B cell (primary cell): ENCODE measurements around the gene PEX16. TPM values are rescaled to one million over a fixed set of nuclear protein-coding genes. Genes with fewer than 3 reads are reported as not detected.

Experiments
- ATAC-seq: fragments of 200-7000 bp; cut with Tn5 transposase; one replicate; pipeline ENCODE4 v1.10.0; 2021; ENCODE audit warnings: low read depth, mild to moderate bottlenecking, moderate number of reproducible peaks, moderate library complexity
- CTCF ChIA-PET: fragments of 350-600 bp; sonication (Branson Sonifier 250); formaldehyde crosslinking; loops from one replicate; lab custom pipeline; 2021; ENCODE audit warnings: antibody characterized with exemption, inconsistent platforms; lab: Charles Lee
- POLR2A ChIA-PET: fragments of 350-600 bp; sonication (Branson Sonifier 250); formaldehyde crosslinking; loops from one replicate; lab custom pipeline; 2021; ENCODE audit warnings: antibody characterized with exemption; lab: Charles Lee
- DNase-seq: peaks from one replicate; pipeline ENCODE4 v3.0.0; 2013
- H2AFZ ChIP-seq: 2 replicates; pipeline ENCODE4 v1.6.1; 2012; ENCODE audit warnings: mild to moderate bottlenecking, low read depth, low read length; ENCODE audit not compliant: insufficient read depth, poor library complexity, severe bottlenecking
- H3K27ac ChIP-seq, 2 donors: 1 replicate in 1 of 2; 2 replicates in 1 of 2; pipeline ENCODE4 v1.5.1; 2012 to 2013; ENCODE audit warnings: low read length in 2 of 2, mild to moderate bottlenecking in 2 of 2, moderate library complexity in 1 of 2
- H3K27me3 ChIP-seq, 4 experiments: fragments of 200-600 bp in 1 of 4; sonication (generic) in 1 of 4; replicated peaks in 1 of 4; 1 replicate in 2 of 4; 2 replicates in 2 of 4; pipeline versions ENCODE4 v1.6.1 to v1.7.0; 2013 to 2016; ENCODE audit warnings: low read length in 3 of 4, mild to moderate bottlenecking in 2 of 4, mixed read lengths in 1 of 4, moderate library complexity in 1 of 4; ENCODE audit not compliant: insufficient read depth in 4 of 4, control insufficient read depth in 3 of 4; ENCODE audit errors: control extremely low read depth in 1 of 4
- H3K36me3 ChIP-seq, 2 experiments: replicated peaks in 1 of 2; 1 replicate in 1 of 2; 2 replicates in 1 of 2; pipeline versions ENCODE4 v1.6.1 to v1.7.1; 2013; ENCODE audit warnings: low read length in 1 of 2; ENCODE audit not compliant: insufficient read depth in 2 of 2, control insufficient read depth in 1 of 2; ENCODE audit errors: control extremely low read depth in 1 of 2, extremely low read depth in 1 of 2
- H3K4me1 ChIP-seq, 2 donors: fragments of 200-600 bp in 1 of 2; sonication (generic) in 1 of 2; 1 replicate in 1 of 2; 2 replicates in 1 of 2; pipeline versions ENCODE4 v1.5.1 to v1.6.1; 2013 to 2017; ENCODE audit warnings: low read length in 2 of 2; ENCODE audit not compliant: control insufficient read depth in 2 of 2, insufficient read depth in 2 of 2
- H3K4me2 ChIP-seq: replicated peaks from 2 replicates; pipeline ENCODE3; 2012; ENCODE audit warnings: mild to moderate bottlenecking, low read depth, low read length; ENCODE audit not compliant: poor library complexity, severe bottlenecking
- H3K4me3 ChIP-seq, 5 experiments: fragments of 200-600 bp in 1 of 5; sonication (generic) in 1 of 5; 1 replicate in 3 of 5; 2 replicates in 2 of 5; pipeline versions ENCODE4 v1.5.1 to v1.7.0; 2011 to 2016; ENCODE audit warnings: low read length in 4 of 5, mild to moderate bottlenecking in 4 of 5, low read depth in 2 of 5, control low read depth in 1 of 5, moderate library complexity in 1 of 5; ENCODE audit not compliant: insufficient read depth in 1 of 5; ENCODE audit errors: control extremely low read depth in 1 of 5, extremely low read depth in 1 of 5
- H3K79me2 ChIP-seq: fragments of 200-600 bp; sonication (generic); one replicate; pipeline ENCODE4 v1.6.0; 2016; ENCODE audit warnings: low read length; ENCODE audit not compliant: control insufficient read depth, insufficient read depth
- H3K9ac ChIP-seq: fragments of 200-600 bp; sonication (generic); 2 replicates; pipeline ENCODE4 v1.6.1; 2017; ENCODE audit warnings: mild to moderate bottlenecking, low read length, moderate library complexity
- H3K9me3 ChIP-seq, 3 donors: one replicate each; pipeline versions ENCODE4 v1.6.1 to v1.7.1; 2013; ENCODE audit warnings: low read length in 2 of 3; ENCODE audit not compliant: control insufficient read depth in 2 of 3, insufficient read depth in 1 of 3; ENCODE audit errors: control extremely low read depth in 1 of 3
- H4K20me1 ChIP-seq: 2 replicates; pipeline ENCODE4 v1.6.0; 2012; ENCODE audit warnings: mild to moderate bottlenecking, low read length; ENCODE audit not compliant: insufficient read depth, control insufficient read depth, poor library complexity, severe bottlenecking
- H3K27ac Mint-ChIP-seq: one replicate; pipeline ENCODE4 v1.8.0; 2021; ENCODE audit warnings: mixed read lengths
- H3K27me3 Mint-ChIP-seq: one replicate; pipeline ENCODE4 v1.8.0; 2021; ENCODE audit warnings: mixed read lengths
- H3K4me1 Mint-ChIP-seq: one replicate; pipeline ENCODE4 v1.8.0; 2021; ENCODE audit warnings: mixed read lengths
- H3K4me3 Mint-ChIP-seq: one replicate; pipeline ENCODE4 v1.8.0; 2021; ENCODE audit warnings: mixed read lengths
- H3K9me3 Mint-ChIP-seq: one replicate; pipeline ENCODE4 v1.8.0; 2022; ENCODE audit warnings: mixed read lengths; ENCODE audit not compliant: insufficient read depth
- EZH2 ChIP-seq: IDR thresholded peaks from 2 replicates; pipeline ENCODE4 v1.6.1; 2012; ENCODE audit warnings: borderline replicate concordance, low read depth, mild to moderate bottlenecking, moderate library complexity, low read length; ENCODE audit not compliant: insufficient read depth, poor library complexity, severe bottlenecking
- WGBS: methylation state at CpG from one replicate; pipeline ENCODE4 v1.1.5; 2013; ENCODE audit warnings: missing lambda C conversion rate; ENCODE audit not compliant: insufficient coverage; 5-methylcytosine and 5-hydroxymethylcytosine counted together
- intact Hi-C: fragments of 100-400 bp; cut with micrococcal nuclease; formaldehyde crosslinking; loops from one replicate; pipeline ENCODE4 v1.10.0; 2022
- polyA plus RNA-seq: library from polyadenylated mRNA; depleted of rRNA; stranded (reverse); fragments of >200 nt; gene quantifications from 2 replicates; pipeline ENCODE4 v1.2.3, GENCODE V29; 2012
- total RNA-seq, 2 donors: library from RNA; stranded (reverse); fragments of 120-200 nt in 1 of 2; gene quantifications; 1 replicate in 1 of 2; 2 replicates in 1 of 2; pipeline versions ENCODE4 v1.2.3 to v1.2.4, GENCODE V29; 2013 to 2022
- TF ChIP-seq, protein P1 (sequence below): fragments of 200-600 bp; IDR thresholded peaks from one replicate; pipeline ENCODE4 v1.8.0; 2022; ENCODE audit warnings: antibody characterized with exemption, mild to moderate bottlenecking

PEX16 gene
- total and polyA plus RNA-seq, 2 donors (not counting 1 experiment from before 2014, with no cell fraction given): 89.4 to 107 TPM

DNA sequence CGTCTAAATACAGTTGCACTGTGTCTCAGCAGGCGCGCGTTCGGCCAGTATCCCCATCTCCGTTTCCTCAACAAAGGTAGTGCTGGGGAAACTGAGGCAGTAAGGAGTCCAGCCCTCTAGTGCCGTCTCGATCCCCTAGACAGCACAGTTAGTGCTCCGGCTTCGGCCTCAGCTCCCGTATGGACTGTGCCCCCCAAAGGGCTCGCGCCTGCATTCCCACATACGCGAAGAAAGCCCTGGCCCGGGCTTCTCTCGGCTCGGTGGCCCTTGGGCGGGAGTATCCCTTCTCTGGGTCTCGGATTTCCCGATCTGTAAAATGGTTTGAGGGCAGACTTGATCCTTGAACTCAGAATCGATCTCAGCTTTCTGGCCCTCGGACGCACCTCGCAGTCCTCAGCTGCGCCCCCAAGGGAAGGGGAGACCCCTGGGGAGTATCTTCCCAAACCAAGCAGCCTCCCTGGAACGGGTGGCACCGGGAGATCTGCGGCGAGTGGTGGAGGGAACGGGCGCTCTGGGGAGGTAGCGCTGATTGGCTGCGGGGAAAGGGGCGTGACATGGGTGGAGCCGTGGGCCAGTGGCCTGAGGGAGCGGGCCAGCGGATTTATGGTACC is 759 bp upstream of the PEX16 start:
- Mint-ChIP-seq H3K4me3 (peak overlapping the region; percentile 92), H3K27ac (peak overlapping the region; percentile 94), H3K27me3 (no peaks in the 10 kb centered on the region), H3K9me3 (no peaks in the 10 kb centered on the region), H3K4me1 (peaks cover 68% of the 10 kb centered on the region)
- intact Hi-C loops: loop anchor here (1.0 to 10.0 kb wide), 10 partner anchors 12 to 1354 kb away; partner anchors contain the start of genes ATG13, CD82, CRY2 and DGKZ
- under 1% methylated on average over 30 of the region's 38 CpGs for WGBS
- Histone ChIP-seq H4K20me1 (peaks cover 47% of the 10 kb centered on the region), H2AFZ (peak overlapping the region; percentile 80), H3K27me3 (no peaks in the 10 kb centered on the region), H3K4me3 (peak overlapping the region; percentile 86 to 99 (median 90)), H3K9me3 (no peaks in the 10 kb centered on the region), H3K4me2 (peak overlapping the region; percentile 98), H3K36me3 (peaks cover 2 to 22% of the 10 kb centered on the region in 2 experiments), H3K79me2 (peaks cover 54% of the 10 kb centered on the region), H3K4me1 (peaks cover 44 to 62% of the 10 kb centered on the region in 2 donors), H3K9ac (peak overlapping the region; percentile 97), H3K27ac (peak overlapping the region; percentile 88 to 95)
- CTCF ChIA-PET: interaction anchor here (0.9 to 9.6 kb wide), 12 partner anchors 8 to 147 kb away, joined by 3 to 98 read pairs (median 4); partner anchors contain the start of gene CRY2
- ATAC-seq (peak; percentile 19), DNase-seq (peak; percentile 69)
- POLR2A ChIA-PET: interaction anchor here (0.9 to 9.1 kb wide), 5 partner anchors 8 to 113 kb away, joined by 4 to 162 read pairs (median 6); partner anchors contain the start of gene CRY2
- TF ChIP-seq, protein P1, sequence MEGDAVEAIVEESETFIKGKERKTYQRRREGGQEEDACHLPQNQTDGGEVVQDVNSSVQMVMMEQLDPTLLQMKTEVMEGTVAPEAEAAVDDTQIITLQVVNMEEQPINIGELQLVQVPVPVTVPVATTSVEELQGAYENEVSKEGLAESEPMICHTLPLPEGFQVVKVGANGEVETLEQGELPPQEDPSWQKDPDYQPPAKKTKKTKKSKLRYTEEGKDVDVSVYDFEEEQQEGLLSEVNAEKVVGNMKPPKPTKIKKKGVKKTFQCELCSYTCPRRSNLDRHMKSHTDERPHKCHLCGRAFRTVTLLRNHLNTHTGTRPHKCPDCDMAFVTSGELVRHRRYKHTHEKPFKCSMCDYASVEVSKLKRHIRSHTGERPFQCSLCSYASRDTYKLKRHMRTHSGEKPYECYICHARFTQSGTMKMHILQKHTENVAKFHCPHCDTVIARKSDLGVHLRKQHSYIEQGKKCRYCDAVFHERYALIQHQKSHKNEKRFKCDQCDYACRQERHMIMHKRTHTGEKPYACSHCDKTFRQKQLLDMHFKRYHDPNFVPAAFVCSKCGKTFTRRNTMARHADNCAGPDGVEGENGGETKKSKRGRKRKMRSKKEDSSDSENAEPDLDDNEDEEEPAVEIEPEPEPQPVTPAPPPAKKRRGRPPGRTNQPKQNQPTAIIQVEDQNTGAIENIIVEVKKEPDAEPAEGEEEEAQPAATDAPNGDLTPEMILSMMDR: no peak

DNA sequence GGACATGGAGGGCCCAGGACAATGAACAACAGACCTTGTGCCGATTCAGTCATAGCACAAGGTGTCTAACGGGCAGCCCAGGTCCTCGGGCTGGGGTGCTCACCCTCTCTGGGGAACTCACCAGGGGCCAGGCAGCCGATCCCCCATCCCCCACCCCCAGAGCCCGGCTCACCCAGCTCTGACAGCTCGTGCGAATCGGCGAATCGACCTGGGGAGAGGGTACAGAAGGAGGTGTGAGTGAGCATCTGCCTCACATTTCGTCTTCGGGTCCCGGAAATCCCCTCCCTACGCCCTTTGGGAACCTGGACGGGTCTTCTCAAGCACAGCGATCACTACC is 423 bp downstream of the PEX16 start:
- peak overlapping the region; percentile 88 to 95 for H3K27ac ChIP-seq
- H3K4me2 ChIP-seq: peak overlapping the region; percentile 98
- intact Hi-C loops: loop anchor here (5.0 to 10.0 kb wide), 4 partner anchors 205 to 1352 kb away; partner anchors contain the start of genes ATG13, CD82, DGKZ and HARBI1
- Mint-ChIP-seq H3K4me1 (peaks cover 64% of the 10 kb centered on the region), H3K9me3 (no peaks in the 10 kb centered on the region), H3K27ac (peak overlapping the region; percentile 94), H3K27me3 (no peaks in the 10 kb centered on the region), H3K4me3 (peak overlapping the region; percentile 92)
- no peaks in the 10 kb centered on the region for H3K9me3 ChIP-seq
- H3K79me2 ChIP-seq: peaks cover 43% of the 10 kb centered on the region
- ChIA-PET CTCF (interaction anchor here (0.9 to 9.6 kb wide), 7 partner anchors 17 to 145 kb away, joined by 3 to 98 read pairs (median 6); no protein-coding TSS in a partner anchor), POLR2A (interaction anchor here (0.9 to 9.1 kb wide), 4 partner anchors 17 to 111 kb away, joined by 3 to 162 read pairs (median 4); partner anchors contain the start of gene CRY2)
- DNase-seq (no peak), ATAC-seq (no peak)
- TF ChIP-seq EZH2: no peak
- TF ChIP-seq, protein P1: no peak
- H3K36me3 ChIP-seq: peaks cover 2 to 31% of the 10 kb centered on the region in 2 experiments
- no peaks in the 10 kb centered on the region for H3K27me3 ChIP-seq
- H2AFZ ChIP-seq: peak overlapping the region; percentile 80
- WGBS: 7% methylated on average over 15 of the region's 16 CpGs
- H3K9ac ChIP-seq: peak overlapping the region; percentile 97
- H3K4me3 ChIP-seq: peak overlapping the region; percentile 68 to 99 (median 90)
- H3K4me1 ChIP-seq: peaks cover 44 to 57% of the 10 kb centered on the region in 2 donors
- peaks cover 54% of the 10 kb centered on the region for H4K20me1 ChIP-seq
